ENCODE data around the gene AP2A2. TPM values are rescaled to one million over a fixed set of nuclear protein-coding genes. Genes with fewer than 3 reads are reported as not detected.

Gene AP2A2
- total RNA-seq, 4 donors from 2014 or later = 79.2 to 115 (median 110) TPM

DNA sequence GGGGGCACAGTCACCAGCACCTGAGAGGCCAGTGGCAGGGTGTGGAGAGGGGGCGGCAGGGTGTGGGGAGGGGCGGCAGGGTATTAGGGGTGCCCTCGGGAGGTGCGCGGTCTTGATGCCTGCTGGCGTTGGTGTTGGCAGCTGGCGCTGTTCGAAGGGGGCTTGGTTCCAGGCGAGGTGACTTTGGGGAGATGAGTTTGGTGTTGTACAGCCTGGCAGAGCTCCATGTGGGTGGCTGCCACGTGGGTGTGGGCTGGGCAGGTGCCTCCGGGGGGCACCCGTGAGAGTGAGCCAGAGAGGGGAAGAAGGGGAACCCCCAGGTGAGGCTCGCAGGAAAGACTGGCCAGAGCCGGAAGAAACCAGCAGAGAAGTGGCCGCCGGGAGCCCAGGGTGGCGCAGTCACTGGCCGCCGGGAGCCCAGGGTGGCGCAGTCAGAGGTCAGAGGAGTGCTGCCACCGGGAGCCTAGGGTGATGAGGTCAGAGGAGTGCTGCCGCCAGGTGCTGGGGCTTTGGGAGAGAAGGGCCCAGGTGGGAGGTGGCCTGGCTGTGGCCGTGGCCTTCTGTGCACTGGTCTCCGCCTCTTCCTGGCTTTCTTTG is 66.1 kb downstream of the AP2A2 start:
- TF ChIP-seq, protein P1, sequence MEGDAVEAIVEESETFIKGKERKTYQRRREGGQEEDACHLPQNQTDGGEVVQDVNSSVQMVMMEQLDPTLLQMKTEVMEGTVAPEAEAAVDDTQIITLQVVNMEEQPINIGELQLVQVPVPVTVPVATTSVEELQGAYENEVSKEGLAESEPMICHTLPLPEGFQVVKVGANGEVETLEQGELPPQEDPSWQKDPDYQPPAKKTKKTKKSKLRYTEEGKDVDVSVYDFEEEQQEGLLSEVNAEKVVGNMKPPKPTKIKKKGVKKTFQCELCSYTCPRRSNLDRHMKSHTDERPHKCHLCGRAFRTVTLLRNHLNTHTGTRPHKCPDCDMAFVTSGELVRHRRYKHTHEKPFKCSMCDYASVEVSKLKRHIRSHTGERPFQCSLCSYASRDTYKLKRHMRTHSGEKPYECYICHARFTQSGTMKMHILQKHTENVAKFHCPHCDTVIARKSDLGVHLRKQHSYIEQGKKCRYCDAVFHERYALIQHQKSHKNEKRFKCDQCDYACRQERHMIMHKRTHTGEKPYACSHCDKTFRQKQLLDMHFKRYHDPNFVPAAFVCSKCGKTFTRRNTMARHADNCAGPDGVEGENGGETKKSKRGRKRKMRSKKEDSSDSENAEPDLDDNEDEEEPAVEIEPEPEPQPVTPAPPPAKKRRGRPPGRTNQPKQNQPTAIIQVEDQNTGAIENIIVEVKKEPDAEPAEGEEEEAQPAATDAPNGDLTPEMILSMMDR (IDR thresholded peaks at IDR 0.05; ENCODE audit: low read depth) = no peak

DNA sequence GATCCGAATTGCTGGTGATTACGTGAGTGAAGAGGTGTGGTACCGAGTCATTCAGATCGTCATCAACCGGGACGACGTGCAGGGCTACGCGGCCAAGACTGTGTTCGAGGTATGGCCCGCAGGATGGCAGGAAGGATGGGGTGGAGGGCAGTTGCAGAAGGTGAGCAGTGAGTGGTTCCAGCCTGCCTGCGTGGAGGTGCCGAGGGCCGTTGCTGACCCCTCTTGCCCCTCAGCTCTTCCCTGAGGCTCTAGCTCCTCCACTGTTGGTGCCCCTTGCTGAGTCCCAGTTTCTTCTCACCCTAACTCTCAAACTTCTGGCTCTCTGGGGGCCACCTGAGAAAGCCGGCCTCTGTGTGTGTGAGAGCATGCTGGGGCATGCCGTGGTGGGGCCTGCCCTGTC is 66.9 kb downstream of the AP2A2 start:
- TF ChIP-seq, protein P1 (IDR thresholded peaks at IDR 0.05; ENCODE audit: low read depth) = no peak

DNA sequence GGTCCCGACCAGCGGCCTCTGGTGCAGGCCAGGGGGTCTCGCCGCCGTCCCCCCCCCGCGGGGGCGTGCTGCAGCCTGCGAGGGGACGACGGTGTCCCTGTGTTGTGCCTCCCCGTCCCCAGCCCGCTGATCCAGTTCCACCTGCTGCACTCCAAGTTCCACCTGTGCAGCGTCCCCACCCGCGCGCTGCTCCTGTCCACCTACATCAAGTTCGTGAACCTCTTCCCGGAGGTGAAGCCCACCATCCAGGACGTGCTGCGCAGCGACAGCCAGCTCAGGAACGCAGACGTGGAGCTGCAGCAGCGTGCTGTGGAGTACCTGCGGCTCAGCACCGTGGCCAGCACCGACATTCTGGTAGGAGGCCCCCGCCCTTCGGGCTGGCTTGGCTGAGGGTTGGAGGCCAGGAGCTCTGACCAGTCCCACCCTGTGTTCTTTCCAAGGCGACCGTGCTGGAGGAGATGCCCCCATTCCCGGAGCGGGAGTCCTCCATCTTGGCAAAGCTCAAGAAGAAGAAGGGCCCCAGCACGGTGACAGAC is 68.0 kb downstream of the AP2A2 start:
- TF ChIP-seq, protein P1 (IDR thresholded peaks at IDR 0.05; ENCODE audit: low read depth) = no peak

DNA sequence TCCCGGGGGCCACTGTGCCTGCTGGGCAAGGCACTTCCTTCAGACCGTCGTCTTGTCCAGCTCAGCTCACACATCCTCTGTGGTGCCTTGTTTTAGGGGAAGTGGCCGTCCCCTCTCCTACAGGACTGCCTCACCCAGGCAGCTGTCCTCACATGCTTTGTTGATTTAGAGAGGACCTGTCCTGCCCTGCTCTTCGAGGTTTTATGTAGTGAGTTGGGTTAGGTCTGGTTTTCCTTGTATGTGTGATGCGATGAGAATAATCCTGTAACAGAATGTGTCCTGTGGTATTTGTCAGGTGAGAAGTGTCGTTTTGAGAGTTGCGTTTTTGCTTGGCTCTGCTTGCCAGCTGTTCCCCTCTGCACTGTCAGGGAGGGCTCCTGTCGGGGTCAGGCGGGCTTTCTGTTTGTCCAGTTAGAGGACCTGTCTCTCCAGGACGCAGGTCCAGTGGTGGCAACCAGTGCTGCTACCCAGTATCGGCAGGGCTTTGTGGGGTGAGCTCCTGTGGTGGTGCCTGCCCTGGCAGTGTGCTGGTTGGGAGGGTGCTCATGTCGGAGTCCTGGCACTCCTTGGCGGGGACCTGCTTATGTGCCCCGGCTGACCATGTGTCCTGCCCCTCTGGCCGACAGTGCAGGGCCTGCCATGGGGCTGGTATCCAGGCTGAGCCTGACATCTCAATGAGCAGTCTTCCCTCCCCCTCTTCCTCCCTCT is 69.5 kb downstream of the AP2A2 start:
- TF ChIP-seq, protein P1 (IDR thresholded peaks at IDR 0.05; ENCODE audit: low read depth) = no peak

DNA sequence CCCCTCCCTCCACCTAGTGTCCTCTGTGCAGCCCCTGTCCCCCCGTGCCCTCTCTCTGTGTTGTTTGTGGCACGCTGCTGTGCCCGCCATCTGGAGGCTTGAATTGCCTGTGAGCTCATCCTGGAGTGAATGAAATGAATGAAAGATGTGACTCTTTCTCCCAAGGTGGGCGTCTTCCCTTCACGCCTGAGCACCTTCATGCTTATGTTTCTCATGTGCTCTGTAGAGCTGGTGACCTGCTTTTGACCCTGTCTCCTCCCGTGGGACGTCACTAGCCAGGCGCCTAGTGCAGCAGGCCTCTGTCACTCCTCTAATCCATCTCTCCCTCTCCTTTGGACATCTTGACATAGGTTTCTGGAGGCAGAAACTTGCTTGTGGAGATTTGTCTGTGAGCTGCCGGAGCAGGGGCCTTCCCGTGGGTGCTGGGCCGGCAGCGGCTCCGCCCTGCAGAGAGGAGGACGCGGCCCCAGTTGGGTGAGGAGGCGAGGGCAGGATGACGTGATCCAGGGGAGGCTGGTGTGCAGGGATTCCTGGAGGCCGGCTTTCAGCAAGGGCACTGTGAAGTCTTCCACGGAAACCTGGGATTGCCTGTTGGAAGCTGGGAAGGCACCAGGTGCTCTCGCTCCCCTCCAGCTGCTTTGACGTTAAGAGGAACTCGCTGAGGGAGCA is 70.2 kb downstream of the AP2A2 start:
- TF ChIP-seq, protein P1 (IDR thresholded peaks at IDR 0.05; ENCODE audit: low read depth) = no peak

DNA sequence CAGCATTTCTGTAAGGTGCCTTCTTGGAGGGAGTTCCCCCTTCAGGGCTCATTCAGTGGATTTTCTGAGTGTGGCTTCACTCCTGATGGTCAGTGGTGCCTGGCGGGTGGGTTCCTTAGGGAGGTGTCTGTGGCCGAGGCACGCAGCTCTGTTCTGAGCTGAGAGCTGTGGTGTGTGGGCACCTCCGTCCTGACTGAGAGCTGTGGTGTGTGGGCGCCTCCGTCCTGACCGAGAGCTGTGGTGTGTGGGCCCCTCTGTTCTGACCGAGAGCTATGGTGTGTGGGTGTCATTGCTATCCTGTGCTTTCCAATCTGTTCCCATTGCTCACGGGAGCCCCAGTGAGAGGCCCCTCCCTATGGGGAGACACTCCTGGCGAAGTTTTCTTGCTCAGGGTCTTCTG is 71.0 kb downstream of the AP2A2 start:
- TF ChIP-seq, protein P1 (IDR thresholded peaks at IDR 0.05; ENCODE audit: low read depth) = no peak

DNA sequence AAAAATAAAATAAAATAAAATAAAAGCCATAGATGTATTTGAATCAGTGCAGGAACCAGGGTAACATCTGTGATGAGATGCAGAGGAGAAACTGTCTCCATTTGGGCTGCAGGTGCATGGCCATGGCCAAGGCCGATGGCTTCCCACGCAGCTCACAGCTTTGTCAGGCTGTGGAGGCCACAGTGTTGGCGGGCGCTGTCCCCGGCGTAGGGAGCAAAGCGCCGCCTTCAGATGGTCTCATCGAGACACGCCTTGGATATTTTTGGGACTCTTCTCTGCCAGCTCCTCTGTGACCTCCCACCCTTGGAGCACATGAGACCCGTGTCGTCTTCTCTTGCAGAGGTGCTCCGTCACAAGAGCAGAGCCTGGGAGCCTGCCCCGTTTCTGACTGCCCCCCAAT is 72.2 kb downstream of the AP2A2 start:
- TF ChIP-seq, protein P1 (IDR thresholded peaks at IDR 0.05; ENCODE audit: low read depth) = no peak
